ENCODE results near the gene BPIFB2.

The BPIFB2 gene

GRCh38 chr20:33005908-33006775, 1.4 kb upstream of the BPIFB2 start:
- TF ChIP-seq CTCF (IDR thresholded peaks at IDR 0.05; ENCODE audit: insufficient read depth, missing control alignments), result no peak
- no peak for DNase-seq (ENCODE audit: insufficient read length, low spot score)
- no peak for FAIRE-seq

DNA sequence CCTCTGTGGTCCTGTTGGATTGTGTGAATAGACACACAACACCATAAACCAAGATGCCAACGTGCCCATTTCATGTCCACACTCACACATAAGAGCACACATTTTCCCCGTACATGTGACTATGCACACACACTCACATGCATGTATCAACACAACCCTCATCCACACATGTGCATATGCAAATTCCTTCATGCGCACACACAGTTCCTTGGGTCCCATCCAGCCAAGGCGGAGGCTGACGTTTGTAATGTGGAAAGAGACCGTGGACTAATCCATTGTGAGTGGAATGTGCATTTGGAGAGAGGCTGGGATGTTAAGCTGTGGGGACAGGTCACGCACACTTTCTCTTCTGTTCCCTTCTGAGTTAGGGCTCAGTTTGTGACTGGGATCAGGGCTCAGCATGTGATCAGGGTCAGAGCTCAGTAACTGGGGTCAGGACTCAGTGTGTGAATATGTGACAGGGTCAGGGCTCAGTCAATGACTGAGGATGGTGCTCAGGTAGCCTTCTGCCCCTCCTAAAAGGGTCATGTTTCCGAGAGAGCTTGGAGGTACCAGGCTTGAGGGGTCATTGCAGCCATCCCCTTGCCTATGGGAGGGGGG, 628 bp upstream of the BPIFB2 start:
- TF ChIP-seq CTCF (IDR thresholded peaks at IDR 0.05; ENCODE audit: insufficient read depth, missing control alignments), result no peak
- no peak for DNase-seq (ENCODE audit: insufficient read length, low spot score)
- no peak for FAIRE-seq

- DNase-seq (ENCODE audit: insufficient read length, low spot score), result no peak
- FAIRE-seq, result no peak
These were observed 1.1 kb downstream of the BPIFB2 start for GRCh38 chr20:33008336-33009213.

GRCh38 chr20:33009214-33010132, 2.0 kb downstream of the BPIFB2 start:
- DNase-seq (ENCODE audit: insufficient read length, low spot score), result no peak
- TF ChIP-seq CTCF (IDR thresholded peaks at IDR 0.05; ENCODE audit: insufficient read depth, missing control alignments), result no peak
- FAIRE-seq, result no peak

More at GRCh38 chr20:33008336-33009213, 1.1 kb downstream of the BPIFB2 start:
- TF ChIP-seq CTCF (IDR thresholded peaks at IDR 0.05; ENCODE audit: insufficient read depth, missing control alignments), result no peak

- no peak for TF ChIP-seq CTCF (IDR thresholded peaks at IDR 0.05; ENCODE audit: insufficient read depth, missing control alignments)
- no peak for DNase-seq (ENCODE audit: insufficient read length, low spot score)
- no peak for FAIRE-seq
These were observed 2.6 kb downstream of the BPIFB2 start for GRCh38 chr20:33010133-33010504.

GRCh38 chr20:33010674-33011449, 3.4 kb downstream of the BPIFB2 start:
- FAIRE-seq (no peak), DNase-seq (ENCODE audit: insufficient read length, low spot score) (no peak)
- no peak for TF ChIP-seq CTCF (IDR thresholded peaks at IDR 0.05; ENCODE audit: insufficient read depth, missing control alignments)

Data from D721Med (cell line).